HG02678 (cell line): ENCODE data around the gene GAGE12D.
"Not testable (repeated sequence)": the region's sequence is repeated elsewhere in the genome, so short reads cannot be mapped to it uniquely, and the experiment has no call there.

Experiments
- ATAC-seq: cut with Tn5 transposase; IDR thresholded peaks from one replicate; pipeline ENCODE4 v1.9.1; 2021; ENCODE audit warnings: mild to moderate bottlenecking, moderate library complexity; ENCODE audit not compliant: unreplicated experiment

Gene GAGE12D, protein sequence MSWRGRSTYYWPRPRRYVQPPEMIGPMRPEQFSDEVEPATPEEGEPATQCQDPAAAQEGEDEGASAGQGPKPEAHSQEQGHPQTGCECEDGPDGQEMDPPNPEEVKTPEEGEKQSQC

GRCh38 chrX:49541433-49541832, at the start of gene GAGE12D:
Gene GAGE12D (plus strand): TSS chrX:49541733. CDS start chrX:49542888, 1,155 bp downstream.
- ATAC-seq: not testable (repeated sequence)

GRCh38 chrX:49531877-49532276, 9.7 kb upstream of the GAGE12D start, which contains the start of gene GAGE12C:
Gene GAGE12C (plus strand): TSS chrX:49532177. CDS start chrX:49533332, 1,155 bp downstream.
- not testable (repeated sequence) for ATAC-seq

DNA sequence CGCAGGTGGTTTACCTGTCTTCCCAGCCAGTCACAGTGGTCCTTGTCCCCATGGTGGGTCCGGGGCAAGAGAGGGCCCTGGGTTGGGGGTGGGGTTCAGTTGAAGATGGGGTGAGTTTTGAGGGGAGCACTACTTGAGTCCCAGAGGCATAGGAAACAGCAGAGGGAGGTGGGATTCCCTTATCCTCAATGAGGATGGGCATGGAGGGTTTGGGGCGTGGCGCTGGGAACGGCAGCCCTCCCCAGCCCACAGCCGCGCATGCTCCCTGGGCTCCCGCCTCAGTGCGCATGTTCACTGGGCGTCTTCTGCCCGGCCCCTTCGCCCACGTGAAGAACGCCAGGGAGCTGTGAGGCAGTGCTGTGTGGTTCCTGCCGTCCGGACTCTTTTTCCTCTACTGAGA, 9.5 kb downstream of the GAGE12D start, which contains the start of gene GAGE12E:
TSS of gene GAGE12E (plus strand) at position 301 of the 400 bp plus-strand sequence. CDS start 1,155 bp downstream, outside the sequence.
- ATAC-seq: not testable (repeated sequence)

DNA sequence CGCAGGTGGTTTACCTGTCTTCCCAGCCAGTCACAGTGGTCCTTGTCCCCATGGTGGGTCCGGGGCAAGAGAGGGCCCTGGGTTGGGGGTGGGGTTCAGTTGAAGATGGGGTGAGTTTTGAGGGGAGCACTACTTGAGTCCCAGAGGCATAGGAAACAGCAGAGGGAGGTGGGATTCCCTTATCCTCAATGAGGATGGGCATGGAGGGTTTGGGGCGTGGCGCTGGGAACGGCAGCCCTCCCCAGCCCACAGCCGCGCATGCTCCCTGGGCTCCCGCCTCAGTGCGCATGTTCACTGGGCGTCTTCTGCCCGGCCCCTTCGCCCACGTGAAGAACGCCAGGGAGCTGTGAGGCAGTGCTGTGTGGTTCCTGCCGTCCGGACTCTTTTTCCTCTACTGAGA, 19.0 kb downstream of the GAGE12D start, which contains the start of gene GAGE12F:
TSS of gene GAGE12F (plus strand) at position 301 of the 400 bp plus-strand sequence. CDS start 1,155 bp downstream, outside the sequence.
- not testable (repeated sequence) for ATAC-seq

GRCh38 chrX:49568728-49569127, 27.2 kb downstream of the GAGE12D start:
- ATAC-seq: not testable (repeated sequence)

- not testable (repeated sequence) for ATAC-seq
Observed at GRCh38 chrX:49569152-49569551, 27.6 kb downstream of the GAGE12D start.

DNA sequence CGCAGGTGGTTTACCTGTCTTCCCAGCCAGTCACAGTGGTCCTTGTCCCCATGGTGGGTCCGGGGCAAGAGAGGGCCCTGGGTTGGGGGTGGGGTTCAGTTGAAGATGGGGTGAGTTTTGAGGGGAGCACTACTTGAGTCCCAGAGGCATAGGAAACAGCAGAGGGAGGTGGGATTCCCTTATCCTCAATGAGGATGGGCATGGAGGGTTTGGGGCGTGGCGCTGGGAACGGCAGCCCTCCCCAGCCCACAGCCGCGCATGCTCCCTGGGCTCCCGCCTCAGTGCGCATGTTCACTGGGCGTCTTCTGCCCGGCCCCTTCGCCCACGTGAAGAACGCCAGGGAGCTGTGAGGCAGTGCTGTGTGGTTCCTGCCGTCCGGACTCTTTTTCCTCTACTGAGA, 28.6 kb downstream of the GAGE12D start, which contains the start of gene GAGE12G:
TSS of gene GAGE12G (plus strand) at position 301 of the 400 bp plus-strand sequence. CDS start 1,155 bp downstream, outside the sequence.
- not testable (repeated sequence) for ATAC-seq

DNA sequence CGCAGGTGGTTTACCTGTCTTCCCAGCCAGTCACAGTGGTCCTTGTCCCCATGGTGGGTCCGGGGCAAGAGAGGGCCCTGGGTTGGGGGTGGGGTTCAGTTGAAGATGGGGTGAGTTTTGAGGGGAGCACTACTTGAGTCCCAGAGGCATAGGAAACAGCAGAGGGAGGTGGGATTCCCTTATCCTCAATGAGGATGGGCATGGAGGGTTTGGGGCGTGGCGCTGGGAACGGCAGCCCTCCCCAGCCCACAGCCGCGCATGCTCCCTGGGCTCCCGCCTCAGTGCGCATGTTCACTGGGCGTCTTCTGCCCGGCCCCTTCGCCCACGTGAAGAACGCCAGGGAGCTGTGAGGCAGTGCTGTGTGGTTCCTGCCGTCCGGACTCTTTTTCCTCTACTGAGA, 38.1 kb downstream of the GAGE12D start, which contains the start of gene GAGE12H:
TSS of gene GAGE12H (plus strand) at position 301 of the 400 bp plus-strand sequence. CDS start 1,155 bp downstream, outside the sequence.
- ATAC-seq: not testable (repeated sequence)

DNA sequence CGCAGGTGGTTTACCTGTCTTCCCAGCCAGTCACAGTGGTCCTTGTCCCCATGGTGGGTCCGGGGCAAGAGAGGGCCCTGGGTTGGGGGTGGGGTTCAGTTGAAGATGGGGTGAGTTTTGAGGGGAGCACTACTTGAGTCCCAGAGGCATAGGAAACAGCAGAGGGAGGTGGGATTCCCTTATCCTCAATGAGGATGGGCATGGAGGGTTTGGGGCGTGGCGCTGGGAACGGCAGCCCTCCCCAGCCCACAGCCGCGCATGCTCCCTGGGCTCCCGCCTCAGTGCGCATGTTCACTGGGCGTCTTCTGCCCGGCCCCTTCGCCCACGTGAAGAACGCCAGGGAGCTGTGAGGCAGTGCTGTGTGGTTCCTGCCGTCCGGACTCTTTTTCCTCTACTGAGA, 47.7 kb downstream of the GAGE12D start, which contains the start of gene GAGE2A:
TSS of gene GAGE2A (plus strand) at position 301 of the 400 bp plus-strand sequence. CDS start 1,155 bp downstream, outside the sequence.
- ATAC-seq: not testable (repeated sequence)

DNA sequence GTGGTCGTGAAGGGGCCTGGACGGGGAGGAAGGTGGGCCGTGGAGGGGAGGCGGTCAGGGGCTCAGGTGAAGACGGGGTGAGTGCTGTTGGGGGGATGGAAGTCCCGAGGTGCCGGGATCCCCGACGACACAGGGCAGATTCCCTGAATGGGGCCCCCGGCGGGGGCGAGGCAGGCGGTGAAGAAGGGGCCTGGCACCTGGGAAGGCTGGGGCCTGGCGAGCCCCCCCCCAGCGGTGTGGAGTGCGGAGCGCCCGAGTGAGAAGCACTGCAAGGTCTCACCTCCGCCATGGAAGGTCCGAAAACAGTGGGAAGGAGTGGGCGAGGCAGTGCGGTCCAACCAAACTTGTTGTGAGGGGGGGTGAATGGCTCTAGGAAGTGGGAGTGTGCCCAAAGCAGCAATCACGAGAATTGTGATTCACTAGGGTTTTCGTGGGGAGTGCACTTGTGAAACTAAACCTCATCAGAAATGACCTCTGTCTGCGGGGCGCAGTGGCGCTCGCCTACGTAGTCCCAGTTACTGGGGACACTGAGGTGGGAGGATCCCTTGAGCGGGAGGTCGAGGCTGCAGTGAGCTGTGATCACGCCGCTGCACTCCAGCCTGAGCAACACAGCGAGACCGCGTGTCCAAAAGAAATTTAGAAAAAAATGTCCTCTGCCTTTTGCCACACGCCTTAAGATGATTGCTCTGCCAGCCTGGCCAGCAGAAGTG, 48.4 kb downstream of the GAGE12D start:
- not testable (repeated sequence) for ATAC-seq

- ATAC-seq: not testable (repeated sequence)
Observed at GRCh38 chrX:49590488-49590887, 49.0 kb downstream of the GAGE12D start.
